HG02763 (cell line): ENCODE data around the gene ANKRD35.
"Not testable (repeated sequence)": the region's sequence is repeated elsewhere in the genome, so short reads cannot be mapped to it uniquely, and the experiment has no call there.

Experiments used
- ATAC-seq: cut with Tn5 transposase; IDR thresholded peaks from one replicate; pipeline ENCODE4 v1.9.1; 2021; ENCODE audit warnings: mild to moderate bottlenecking, moderate library complexity; ENCODE audit not compliant: unreplicated experiment

The ANKRD35 gene

GRCh38 chr1:145885738-145886287, at the start of gene ANKRD35:
Gene ANKRD35 (minus strand): TSS chr1:145885866. CDS start chr1:145885758, 108 bp downstream.
- peak; percentile 93 for ATAC-seq

GRCh38 chr1:145932522-145933009, 46.9 kb upstream of the ANKRD35 start:
- not testable (repeated sequence) for ATAC-seq

GRCh38 chr1:145927916-145928643, 42.4 kb upstream of the ANKRD35 start:
- ATAC-seq: no peak

- ATAC-seq: peak; percentile 96
Observed at GRCh38 chr1:145927063-145927886, 41.6 kb upstream of the ANKRD35 start, which contains the start of gene RBM8A. Gene RBM8A (minus strand): TSS chr1:145927484. CDS start chr1:145927426, 58 bp downstream.

GRCh38 chr1:145926686-145927062, 41.0 kb upstream of the ANKRD35 start:
- ATAC-seq: peak; percentile 2

- ATAC-seq: no peak
Observed at GRCh38 chr1:145922266-145922665, 36.6 kb upstream of the ANKRD35 start.

GRCh38 chr1:145920297-145920696, 34.6 kb upstream of the ANKRD35 start:
- ATAC-seq: not testable (repeated sequence)

- peak; percentile 8 for ATAC-seq
Observed at GRCh38 chr1:145918992-145919939, 33.6 kb upstream of the ANKRD35 start.

- ATAC-seq: peak; percentile 89
Observed at GRCh38 chr1:145918144-145918991, 32.7 kb upstream of the ANKRD35 start, which contains the start of gene PEX11B. Gene PEX11B (minus strand): TSS chr1:145918717. CDS start chr1:145918688, 29 bp downstream.

- ATAC-seq: no peak
Observed at GRCh38 chr1:145917595-145917994, 31.9 kb upstream of the ANKRD35 start.

GRCh38 chr1:145916745-145917144, 31.1 kb upstream of the ANKRD35 start:
- ATAC-seq: no peak

GRCh38 chr1:145912128-145912641, 26.5 kb upstream of the ANKRD35 start:
- ATAC-seq: no peak

GRCh38 chr1:145908653-145909052, 23.0 kb upstream of the ANKRD35 start:
- no peak for ATAC-seq

- ATAC-seq: no peak
Observed at GRCh38 chr1:145906954-145907753, 21.5 kb upstream of the ANKRD35 start.

GRCh38 chr1:145901312-145902021, 15.8 kb upstream of the ANKRD35 start:
- no peak for ATAC-seq

GRCh38 chr1:145898756-145899155, 13.1 kb upstream of the ANKRD35 start:
- no peak for ATAC-seq

GRCh38 chr1:145897969-145898368, 12.3 kb upstream of the ANKRD35 start:
- no peak for ATAC-seq

GRCh38 chr1:145895471-145895870, 9.8 kb upstream of the ANKRD35 start:
- ATAC-seq: no peak
